GF-D8 (cell line): Measurements from ENCODE around the gene ZNF48.

Source experiments
- DNase-seq: peaks from one replicate; lab custom pipeline; 2025; lab: John Stamatoyannopoulos, UW

Gene ZNF48

GRCh38 chr16:30358990-30359870 is 36.0 kb upstream of the ZNF48 start:
- no peak for DNase-seq

- DNase-seq = no peak
Measured at GRCh38 chr16:30359871-30360170, 35.4 kb upstream of the ZNF48 start.

GRCh38 chr16:30361180-30361579 is 34.0 kb upstream of the ZNF48 start:
- no peak for DNase-seq

GRCh38 chr16:30365200-30365599 is 30.0 kb upstream of the ZNF48 start:
- no peak for DNase-seq

- no peak for DNase-seq
Measured at GRCh38 chr16:30366511-30366910, 28.7 kb upstream of the ZNF48 start.

- no peak for DNase-seq
Measured at GRCh38 chr16:30367349-30368009, 27.7 kb upstream of the ZNF48 start.

GRCh38 chr16:30368122-30368791 is 27.0 kb upstream of the ZNF48 start:
- DNase-seq = peak; percentile 30

- DNase-seq = no peak
Measured at GRCh38 chr16:30368792-30369090, 26.5 kb upstream of the ZNF48 start.

- DNase-seq = no peak
Measured at GRCh38 chr16:30369091-30369937, 25.9 kb upstream of the ZNF48 start.

- no peak for DNase-seq
Measured at GRCh38 chr16:30369938-30370455, 25.2 kb upstream of the ZNF48 start.

GRCh38 chr16:30370456-30371247 is 24.6 kb upstream of the ZNF48 start, which contains the start of gene TBC1D10B:
TSS of gene TBC1D10B (minus strand) at chr16:30370494. CDS start at chr16:30370183, 311 bp downstream.
- peak; percentile 100 for DNase-seq

- DNase-seq = no peak
Measured at GRCh38 chr16:30371248-30371816, 23.9 kb upstream of the ZNF48 start.

GRCh38 chr16:30372038-30372712 is 23.0 kb upstream of the ZNF48 start:
- no peak for DNase-seq

- no peak for DNase-seq
Measured at GRCh38 chr16:30372725-30373124, 22.5 kb upstream of the ZNF48 start.

- no peak for DNase-seq
Measured at GRCh38 chr16:30374538-30374937, 20.7 kb upstream of the ZNF48 start, which contains the start of gene MYL11. TSS of gene MYL11 (plus strand) at chr16:30374802. CDS start at chr16:30374858, 56 bp downstream.

- no peak for DNase-seq
Measured at GRCh38 chr16:30375864-30376263, 19.4 kb upstream of the ZNF48 start.

GRCh38 chr16:30376461-30376902 is 18.7 kb upstream of the ZNF48 start:
- no peak for DNase-seq

GRCh38 chr16:30377050-30377811 is 18.0 kb upstream of the ZNF48 start:
- peak; percentile 73 for DNase-seq

GRCh38 chr16:30377812-30378235 is 17.4 kb upstream of the ZNF48 start:
- peak; percentile 85 for DNase-seq
